H1 (cell line): ENCODE results near the gene LILRB4. TPM values are rescaled to one million over a fixed set of nuclear protein-coding genes. Genes with fewer than 3 reads are reported as not detected.
"Not testable (repeated sequence)": the region's sequence is repeated elsewhere in the genome, so short reads cannot be mapped to it uniquely, and the experiment has no call there.

Experiments
- CTCF ChIA-PET: fragments of 300-600 bp; sonication (Branson Sonifier 250); formaldehyde crosslinking; loops from one replicate; lab custom pipeline; 2021; ENCODE audit not compliant: partially characterized antibody; lab: Charles Lee
- POLR2A ChIA-PET: fragments of 300-600 bp; sonication (Branson Sonifier 250); formaldehyde crosslinking; loops from one replicate; lab custom pipeline; 2021; ENCODE audit warnings: inconsistent platforms; ENCODE audit not compliant: partially characterized antibody; lab: Charles Lee
- DNase-seq, 2 experiments: peaks; one replicate each; pipeline versions ENCODE4 v3.0.0 to v3.0.0-alpha.2; 2010 to 2022; ENCODE audit warnings: low spot score in 2 of 2, low read depth in 1 of 2, mixed read lengths in 1 of 2
- FAIRE-seq: peaks from 2 replicates; lab custom pipeline; 2011; peaks lifted over from hg19 to GRCh38; lab: Jason Lieb, UNC
- H2AFZ ChIP-seq: 2 replicates; pipeline ENCODE4 v1.8.1; 2012; ENCODE audit warnings: low read length, inconsistent platforms
- H2AK5ac ChIP-seq: 2 replicates; pipeline ENCODE4 v1.6.1; 2013; ENCODE audit warnings: low read depth, low read length
- H2BK120ac ChIP-seq: replicated peaks from 2 replicates; pipeline ENCODE3; 2013; ENCODE audit warnings: low read depth, low read length, inconsistent platforms
- H2BK12ac ChIP-seq: 2 replicates; pipeline ENCODE4 v1.6.1; 2013; ENCODE audit warnings: low read depth, low read length
- H2BK15ac ChIP-seq: 2 replicates; pipeline ENCODE4 v1.6.1; 2013; ENCODE audit warnings: low read length
- H2BK20ac ChIP-seq: 2 replicates; pipeline ENCODE4 v1.6.1; 2013; ENCODE audit warnings: low read length
- H2BK5ac ChIP-seq: 2 replicates; pipeline ENCODE4 v1.6.1; 2013; ENCODE audit warnings: low read depth, low read length
- H3K14ac ChIP-seq: 2 replicates; pipeline ENCODE4 v1.6.1; 2013; ENCODE audit warnings: inconsistent platforms; ENCODE audit not compliant: insufficient read length
- H3K18ac ChIP-seq: 2 replicates; pipeline ENCODE4 v1.6.1; 2013; ENCODE audit warnings: low read length; ENCODE audit errors: extremely low read depth
- H3K23ac ChIP-seq: 2 replicates; pipeline ENCODE4 v1.6.1; 2013; ENCODE audit warnings: inconsistent platforms; ENCODE audit not compliant: insufficient read length
- H3K23me2 ChIP-seq: 2 replicates; pipeline ENCODE4 v1.6.1; 2013; ENCODE audit warnings: low read depth, low read length
- H3K27ac ChIP-seq: 2 replicates; pipeline ENCODE4 v1.6.1; 2011; ENCODE audit warnings: low read depth, low read length, inconsistent platforms
- H3K27me3 ChIP-seq, 4 experiments: replicated peaks in 1 of 4; 1 replicate in 1 of 4; 2 replicates in 3 of 4; pipeline versions ENCODE4 v1.6.1 to v1.8.1; 2011 to 2013; ENCODE audit warnings: low read length in 3 of 4, mild to moderate bottlenecking in 3 of 4, inconsistent platforms in 2 of 4, mixed read lengths in 2 of 4, moderate library complexity in 1 of 4; ENCODE audit not compliant: control insufficient read depth in 3 of 4, insufficient read depth in 3 of 4; ENCODE audit errors: extremely low read depth in 1 of 4
- H3K36me3 ChIP-seq, 4 experiments: 2 replicates each; pipeline versions ENCODE4 v1.6.1 to v1.8.1; 2011 to 2013; ENCODE audit warnings: mild to moderate bottlenecking in 4 of 4, low read length in 3 of 4, moderate library complexity in 2 of 4, control low read depth in 1 of 4, inconsistent platforms in 1 of 4; ENCODE audit not compliant: insufficient read depth in 4 of 4, control insufficient read depth in 2 of 4
- H3K4ac ChIP-seq: replicated peaks from 2 replicates; pipeline ENCODE3; 2013; ENCODE audit warnings: low read length, low read depth, mixed read lengths, inconsistent platforms; ENCODE audit not compliant: insufficient read length
- H3K4me1 ChIP-seq, 4 experiments: replicated peaks in 1 of 4; 1 replicate in 1 of 4; 2 replicates in 3 of 4; pipeline versions ENCODE4 v1.6.1 to v1.8.1; 2011 to 2013; ENCODE audit warnings: low read length in 3 of 4, inconsistent platforms in 2 of 4, mixed read lengths in 1 of 4; ENCODE audit not compliant: insufficient read depth in 4 of 4, control insufficient read depth in 3 of 4
- H3K4me2 ChIP-seq, 2 experiments: 2 replicates each; pipeline versions ENCODE4 v1.6.1 to v1.8.1; 2011 to 2013; ENCODE audit warnings: low read depth in 2 of 2, low read length in 2 of 2, control low read depth in 1 of 2, inconsistent platforms in 1 of 2, mild to moderate bottlenecking in 1 of 2; ENCODE audit not compliant: insufficient read depth in 1 of 2
- H3K4me3 ChIP-seq, 4 experiments: fragments of 200-600, 300-600 bp in 1 of 4; sonication (generic), shearing (Covaris generic), sonication (Bioruptor Twin) in 1 of 4; 2 replicates each; pipeline versions ENCODE4 v1.5.1 to v1.8.1; 2011 to 2016; ENCODE audit warnings: low read length in 4 of 4, low read depth in 3 of 4, control low read depth in 2 of 4, inconsistent platforms in 2 of 4, mild to moderate bottlenecking in 2 of 4, mixed read lengths in 1 of 4, moderate library complexity in 1 of 4; ENCODE audit not compliant: insufficient read depth in 2 of 4; ENCODE audit errors: extremely low read depth in 1 of 4
- H3K56ac ChIP-seq: replicated peaks from 2 replicates; pipeline ENCODE3; 2013; ENCODE audit warnings: low read depth, mild to moderate bottlenecking, mixed read lengths, low read length, inconsistent platforms; ENCODE audit not compliant: insufficient read length
- H3K79me1 ChIP-seq: 2 replicates; pipeline ENCODE4 v1.6.1; 2013; ENCODE audit warnings: low read depth, low read length, control low read depth
- H3K79me2 ChIP-seq, 2 experiments: 2 replicates each; pipeline versions ENCODE4 v1.6.1 to v1.8.1; 2012 to 2013; ENCODE audit warnings: low read length in 2 of 2, mild to moderate bottlenecking in 2 of 2, inconsistent platforms in 1 of 2; ENCODE audit not compliant: insufficient read depth in 2 of 2, control insufficient read depth in 1 of 2
- H3K9ac ChIP-seq, 4 experiments: replicated peaks in 1 of 4; 1 replicate in 1 of 4; 2 replicates in 3 of 4; pipeline versions ENCODE4 v1.6.1 to v1.8.1; 2011 to 2013; ENCODE audit warnings: low read depth in 3 of 4, low read length in 3 of 4, control low read depth in 2 of 4, mild to moderate bottlenecking in 2 of 4, moderate library complexity in 2 of 4, inconsistent platforms in 1 of 4; ENCODE audit errors: extremely low read depth in 1 of 4
- H3K9me3 ChIP-seq, 2 experiments: 2 replicates each; pipeline versions ENCODE4 v1.6.1 to v1.8.1; 2012 to 2013; ENCODE audit warnings: mild to moderate bottlenecking in 2 of 2, moderate library complexity in 2 of 2, control low read depth in 1 of 2, inconsistent platforms in 1 of 2, low read depth in 1 of 2, low read length in 1 of 2, mixed read lengths in 1 of 2; ENCODE audit not compliant: insufficient read depth in 2 of 2
- H4K20me1 ChIP-seq, 2 experiments: replicated peaks in 1 of 2; 2 replicates each; pipeline versions ENCODE3 to v1.8.1; 2011 to 2013; ENCODE audit warnings: inconsistent platforms in 2 of 2, low read length in 2 of 2, mild to moderate bottlenecking in 1 of 2; ENCODE audit not compliant: insufficient read depth in 2 of 2, control insufficient read depth in 1 of 2
- H4K5ac ChIP-seq: 2 replicates; pipeline ENCODE4 v1.6.1; 2013; ENCODE audit warnings: low read length, low read depth, mixed read lengths, inconsistent platforms; ENCODE audit not compliant: insufficient read length
- H4K8ac ChIP-seq: 2 replicates; pipeline ENCODE4 v1.8.0; 2013; ENCODE audit warnings: mild to moderate bottlenecking, moderate library complexity, low read length, inconsistent platforms; ENCODE audit not compliant: insufficient read depth; ENCODE audit errors: extremely low read depth
- H4K91ac ChIP-seq: replicated peaks from 2 replicates; pipeline ENCODE3; 2013; ENCODE audit warnings: low read length, mixed read lengths, inconsistent platforms; ENCODE audit not compliant: insufficient read length
- WGBS, 2 experiments: shearing (Covaris generic) in 1 of 2; methylation state at CpG; one replicate each; pipeline versions ENCODE4 v1.1.6 to v1.1.7; 2013 to 2015; ENCODE audit warnings: low lambda C conversion rate in 2 of 2, mixed read lengths in 2 of 2, inconsistent platforms in 1 of 2, low coverage in 1 of 2, missing lambda C conversion rate in 1 of 2; ENCODE audit not compliant: insufficient replicate concordance in 2 of 2, insufficient coverage in 1 of 2, insufficient read length in 1 of 2; ENCODE audit errors: extremely low coverage in 1 of 2, missing lambda C conversion rate in 1 of 2; 5-methylcytosine and 5-hydroxymethylcytosine counted together
- polyA plus RNA-seq, 7 experiments: library from polyadenylated mRNA; depleted of rRNA in 3 of 7; stranded (reverse) in 5 of 7; unstranded in 2 of 7; fragments of >200 nt in 5 of 7; fragments of 200-250 nt in 2 of 7; gene quantifications; 1 replicate in 5 of 7; 2 replicates in 1 of 7; 4 replicates in 1 of 7; pipeline versions ENCODE4 v1.2.1 to v1.2.3, GENCODE V29; 2011 to 2013; ENCODE audit warnings: missing spikeins in 2 of 7, mixed read lengths in 2 of 7
- total RNA-seq: library from RNA; stranded (reverse); fragmentation: NEBNext Ultra II Directional; extraction: Animal tissue kit (Norgen Biotek cat#: 25700); gene quantifications from 2 replicates; pipeline ENCODE4 v1.2.1, GENCODE V29; 2021

LILRB4 gene
- total and polyA plus RNA-seq, 2 of the 8 experiments (the other 6 are each of a cell fraction or from before 2014, with no cell fraction given), result not detected

GRCh38 chr19:54681596-54681995, 18.8 kb downstream of the LILRB4 start:
- DNase-seq, H2AK5ac ChIP-seq, H3K14ac ChIP-seq, H3K56ac ChIP-seq, H2BK20ac ChIP-seq, POLR2A ChIA-PET, H2BK120ac ChIP-seq, H3K27me3 ChIP-seq, H3K4me1 ChIP-seq, H2AFZ ChIP-seq, H2BK5ac ChIP-seq, H3K9ac ChIP-seq, H4K20me1 ChIP-seq, H4K8ac ChIP-seq, H3K4me3 ChIP-seq, H3K79me2 ChIP-seq, H4K5ac ChIP-seq, H2BK12ac ChIP-seq, H3K4ac ChIP-seq, H3K27ac ChIP-seq, H3K23me2 ChIP-seq, H3K36me3 ChIP-seq, H3K23ac ChIP-seq, H4K91ac ChIP-seq, H2BK15ac ChIP-seq, H3K4me2 ChIP-seq, H3K79me1 ChIP-seq, H3K18ac ChIP-seq, FAIRE-seq: not testable (repeated sequence)
- 84% methylated on average over 12 of the region's 12 CpGs; no CpG with 5 or more reads in 1 of the 2 experiments for WGBS, 2 experiments
- CTCF ChIA-PET, result interaction anchor here (0.6 to 0.7 kb wide), 2 partner anchors 25 to 1241 kb away, joined by 3 to 4 read pairs; no protein-coding TSS in a partner anchor
- H3K9me3 ChIP-seq, result peaks cover 41 to 65% of the 10 kb centered on the region in 2 experiments
